CD8-positive, alpha-beta memory T cell (primary cell): ENCODE measurements around the gene RMDN3. TPM values are rescaled to one million over a fixed set of nuclear protein-coding genes. Genes with fewer than 3 reads are reported as not detected.

ENCODE experiments used
- CTCF ChIA-PET: fragments of 350-600 bp; sonication (Branson Sonifier 250); formaldehyde crosslinking; loops from one replicate; lab custom pipeline; 2021; ENCODE audit warnings: antibody characterized with exemption; lab: Charles Lee
- POLR2A ChIA-PET: fragments of 350-600 bp; sonication (Branson Sonifier 250); formaldehyde crosslinking; loops from one replicate; lab custom pipeline; 2021; ENCODE audit warnings: antibody characterized with exemption; lab: Charles Lee
- DNase-seq, 5 donors: peaks; one replicate each; pipeline versions ENCODE4 v3.0.0 to v3.0.0-alpha.2; 2020 to 2022; ENCODE audit warnings: mixed read lengths in 1 of 5
- H3K27ac ChIP-seq: one replicate; pipeline ENCODE4 v1.7.0; 2013; ENCODE audit warnings: low read depth, mild to moderate bottlenecking, low read length, moderate library complexity
- H3K27me3 ChIP-seq: 2 replicates; pipeline ENCODE4 v1.7.0; 2013; ENCODE audit warnings: low read length, mild to moderate bottlenecking; ENCODE audit not compliant: insufficient read depth, poor library complexity, severe bottlenecking
- H3K36me3 ChIP-seq: 2 replicates; pipeline ENCODE4 v1.7.0; 2013; ENCODE audit warnings: mild to moderate bottlenecking, low read length, moderate library complexity; ENCODE audit not compliant: insufficient read depth
- H3K4me1 ChIP-seq: 2 replicates; pipeline ENCODE4 v1.7.0; 2013; ENCODE audit warnings: mild to moderate bottlenecking, low read length, moderate library complexity; ENCODE audit not compliant: insufficient read depth
- H3K4me3 ChIP-seq: 2 replicates; pipeline ENCODE4 v1.7.0; 2013; ENCODE audit warnings: mild to moderate bottlenecking, low read length
- H3K9me3 ChIP-seq: 2 replicates; pipeline ENCODE4 v1.7.0; 2013; ENCODE audit warnings: mild to moderate bottlenecking, low read length
- H3K27ac Mint-ChIP-seq, 8 donors: one replicate each; pipeline ENCODE4 v1.8.0; 2020 to 2021; ENCODE audit warnings: mixed read lengths in 8 of 8, mild to moderate bottlenecking in 6 of 8, inconsistent platforms in 3 of 8, moderate library complexity in 3 of 8
- H3K27me3 Mint-ChIP-seq, 2 donors: one replicate each; pipeline ENCODE4 v1.8.0; 2020 to 2021; ENCODE audit warnings: mixed read lengths in 2 of 2, mild to moderate bottlenecking in 1 of 2, moderate library complexity in 1 of 2
- H3K36me3 Mint-ChIP-seq, 3 donors: one replicate each; pipeline ENCODE4 v1.8.0; 2020 to 2021; ENCODE audit warnings: mixed read lengths in 3 of 3, inconsistent platforms in 1 of 3, mild to moderate bottlenecking in 1 of 3
- H3K4me1 Mint-ChIP-seq, 3 donors: one replicate each; pipeline ENCODE4 v1.8.0; 2020 to 2021; ENCODE audit warnings: mixed read lengths in 3 of 3, inconsistent platforms in 1 of 3, mild to moderate bottlenecking in 1 of 3
- H3K4me3 Mint-ChIP-seq, 7 donors: one replicate each; pipeline ENCODE4 v1.8.0; 2020 to 2021; ENCODE audit warnings: mixed read lengths in 7 of 7, mild to moderate bottlenecking in 6 of 7, moderate library complexity in 4 of 7, inconsistent platforms in 2 of 7
- H3K9me3 Mint-ChIP-seq, 5 donors: one replicate each; pipeline ENCODE4 v1.8.0; 2020 to 2022; ENCODE audit warnings: mixed read lengths in 5 of 5, mild to moderate bottlenecking in 3 of 5, moderate library complexity in 2 of 5, inconsistent platforms in 1 of 5
- polyA plus RNA-seq: library from polyadenylated mRNA; unstranded; fragments of 300-500 nt; fragmentation: Illumina TruSeq; gene quantifications from one replicate; pipeline ENCODE4 v1.2.3, GENCODE V29; 2021
- total RNA-seq, 2 experiments: library from RNA; stranded (reverse); gene quantifications; one replicate each; pipeline ENCODE4 v1.2.3, GENCODE V29; 2021

RMDN3 gene
- total RNA-seq (10 to 100 TPM; 42.4 to 43.3 TPM), polyA plus RNA-seq (35.1 TPM)

- Mint-ChIP-seq H3K27ac (peak within 1 kb of the TSS; percentile 88 to 98 (median 95)), H3K36me3 (peaks cover 0 to 39% (median 1%) of the 10 kb centered on the region in 3 donors), H3K4me3 (peak within 1 kb of the TSS; percentile 86 to 99 (median 93)), H3K4me1 (peaks cover 19 to 33% (median 29%) of the 10 kb centered on the region in 3 donors), H3K27me3 (no peaks in the 10 kb centered on the region), H3K9me3 (no peaks in the 10 kb centered on the region)
- DNase-seq, result peak; percentile 90 to 95 (median 91)
- CTCF ChIA-PET, result interaction anchor here (1.1 to 2.1 kb wide), 3 partner anchors 10 to 27 kb away, joined by 4 to 7 read pairs (median 6); no protein-coding TSS in a partner anchor
- POLR2A ChIA-PET, result interaction anchor here (1.0 kb wide), 1 partner anchor 60 kb away, joined by 4 read pairs; the partner anchor contains the start of gene RAD51
- Histone ChIP-seq H3K27me3 (no peaks in the 10 kb centered on the region), H3K4me1 (peaks cover 15% of the 10 kb centered on the region), H3K36me3 (peaks cover 18% of the 10 kb centered on the region), H3K27ac (peak within 1 kb of the TSS; percentile 92), H3K4me3 (peak within 1 kb of the TSS; percentile 75), H3K9me3 (no peaks in the 10 kb centered on the region)
These were observed at the start of gene RMDN3 for GRCh38 chr15:40754883-40755811. TSS of gene RMDN3 (minus strand) at chr15:40755254. CDS start at chr15:40754783, 471 bp downstream.

- POLR2A ChIA-PET, result interaction anchor here (0.6 kb wide), 1 partner anchor 94 kb away, joined by 3 read pairs; no protein-coding TSS in a partner anchor
- peak overlapping the region in 2 of 8 donors; percentile 35 to 52 for H3K27ac Mint-ChIP-seq
These were observed 48.6 kb upstream of the RMDN3 start for GRCh38 chr15:40803688-40804087.

GRCh38 chr15:40803076-40803475, 48.0 kb upstream of the RMDN3 start:
- Mint-ChIP-seq H3K36me3 (peaks cover 3 to 44% (median 14%) of the 10 kb centered on the region in 3 donors), H3K27ac (peak overlapping the region in 1 of 8 donors; percentile 52), H3K4me1 (peaks cover 32 to 57% (median 42%) of the 10 kb centered on the region in 3 donors), H3K4me3 (peak overlapping the region in 1 of 7 donors; percentile 46), H3K27me3 (no peaks in the 10 kb centered on the region), H3K9me3 (no peaks in the 10 kb centered on the region)
- H3K4me3 ChIP-seq, result no peak overlapping the region
- H3K9me3 ChIP-seq, result no peaks in the 10 kb centered on the region
- ChIA-PET POLR2A (no interaction called here), CTCF (no interaction called here)
- peaks cover 10% of the 10 kb centered on the region for H3K4me1 ChIP-seq
- H3K27ac ChIP-seq, result no peak overlapping the region
- no peak for DNase-seq
- no peaks in the 10 kb centered on the region for H3K27me3 ChIP-seq
- no peaks in the 10 kb centered on the region for H3K36me3 ChIP-seq

More at GRCh38 chr15:40803688-40804087, 48.6 kb upstream of the RMDN3 start:
- H3K4me1 ChIP-seq, result peaks cover 16% of the 10 kb centered on the region
- CTCF ChIA-PET, result no interaction called here
- H3K9me3 ChIP-seq, result no peaks in the 10 kb centered on the region
- H3K9me3 Mint-ChIP-seq, result no peaks in the 10 kb centered on the region
- no peaks in the 10 kb centered on the region for H3K27me3 ChIP-seq
- no peak for DNase-seq
- peaks cover 34 to 58% (median 42%) of the 10 kb centered on the region in 3 donors for H3K4me1 Mint-ChIP-seq
- no peak overlapping the region for H3K4me3 ChIP-seq
- H3K27ac ChIP-seq, result no peak overlapping the region
- H3K36me3 ChIP-seq, result no peaks in the 10 kb centered on the region
- peaks cover 0 to 40% (median 9%) of the 10 kb centered on the region in 3 donors for H3K36me3 Mint-ChIP-seq
- H3K4me3 Mint-ChIP-seq, result peak overlapping the region in 2 of 7 donors; percentile 46 to 63
- no peaks in the 10 kb centered on the region for H3K27me3 Mint-ChIP-seq

GRCh38 chr15:40799523-40799922, 44.5 kb upstream of the RMDN3 start:
- Histone ChIP-seq H3K9me3 (no peaks in the 10 kb centered on the region), H3K27ac (no peak overlapping the region), H3K27me3 (no peaks in the 10 kb centered on the region), H3K4me1 (no peaks in the 10 kb centered on the region), H3K4me3 (no peak overlapping the region), H3K36me3 (no peaks in the 10 kb centered on the region)
- no peak overlapping the region for H3K27ac Mint-ChIP-seq
- POLR2A ChIA-PET, result no interaction called here
- no peaks in the 10 kb centered on the region for H3K9me3 Mint-ChIP-seq
- CTCF ChIA-PET, result interaction anchor here (1.0 kb wide), 1 partner anchor 14 kb away, joined by 3 read pairs; no protein-coding TSS in a partner anchor
- H3K4me3 Mint-ChIP-seq, result no peak overlapping the region
- H3K4me1 Mint-ChIP-seq, result peaks cover 26 to 47% (median 40%) of the 10 kb centered on the region in 3 donors
- no peaks in the 10 kb centered on the region for H3K27me3 Mint-ChIP-seq
- peaks cover 4 to 42% (median 14%) of the 10 kb centered on the region in 3 donors for H3K36me3 Mint-ChIP-seq
- DNase-seq, result no peak

GRCh38 chr15:40796512-40796911, 41.5 kb upstream of the RMDN3 start:
- no peaks in the 10 kb centered on the region for H3K9me3 ChIP-seq
- no peak overlapping the region for H3K27ac ChIP-seq
- Mint-ChIP-seq H3K27me3 (no peaks in the 10 kb centered on the region), H3K27ac (peak overlapping the region in 1 of 8 donors; percentile 17), H3K9me3 (no peaks in the 10 kb centered on the region), H3K4me3 (no peak overlapping the region), H3K4me1 (peaks cover 25 to 39% (median 37%) of the 10 kb centered on the region in 3 donors), H3K36me3 (peaks cover 4 to 48% (median 19%) of the 10 kb centered on the region in 3 donors)
- DNase-seq, result no peak
- POLR2A ChIA-PET, result no interaction called here
- H3K36me3 ChIP-seq, result no peaks in the 10 kb centered on the region
- CTCF ChIA-PET, result interaction anchor here (0.9 to 1.0 kb wide), 2 partner anchors 9 to 14 kb away, joined by 4 read pairs; no protein-coding TSS in a partner anchor
- H3K4me1 ChIP-seq, result no peaks in the 10 kb centered on the region
- H3K27me3 ChIP-seq, result no peaks in the 10 kb centered on the region
- no peak overlapping the region for H3K4me3 ChIP-seq

GRCh38 chr15:40796041-40796440, 41.0 kb upstream of the RMDN3 start:
- peaks cover 4 to 45% (median 17%) of the 10 kb centered on the region in 3 donors for H3K36me3 Mint-ChIP-seq
- Histone ChIP-seq H3K27ac (no peak overlapping the region), H3K36me3 (no peaks in the 10 kb centered on the region), H3K27me3 (no peaks in the 10 kb centered on the region), H3K4me1 (no peaks in the 10 kb centered on the region), H3K9me3 (no peaks in the 10 kb centered on the region), H3K4me3 (no peak overlapping the region)
- H3K4me1 Mint-ChIP-seq, result peaks cover 23 to 36% (median 35%) of the 10 kb centered on the region in 3 donors
- H3K4me3 Mint-ChIP-seq, result no peak overlapping the region
- no peaks in the 10 kb centered on the region for H3K27me3 Mint-ChIP-seq
- no peak overlapping the region for H3K27ac Mint-ChIP-seq
- POLR2A ChIA-PET, result no interaction called here
- DNase-seq, result no peak
- CTCF ChIA-PET, result interaction anchor here (0.9 kb wide), 1 partner anchor 8 kb away, joined by 4 read pairs; no protein-coding TSS in a partner anchor
- H3K9me3 Mint-ChIP-seq, result no peaks in the 10 kb centered on the region

GRCh38 chr15:40793216-40793989, 38.3 kb upstream of the RMDN3 start:
- DNase-seq, result peak in 1 of 5 donors; percentile 9
- Mint-ChIP-seq H3K9me3 (no peaks in the 10 kb centered on the region), H3K4me1 (peaks cover 22 to 29% (median 27%) of the 10 kb centered on the region in 3 donors), H3K4me3 (no peak overlapping the region), H3K27ac (peak overlapping the region in 3 of 8 donors; percentile 26 to 46 (median 41)), H3K36me3 (peaks cover 4 to 29% (median 13%) of the 10 kb centered on the region in 3 donors), H3K27me3 (no peaks in the 10 kb centered on the region)
- no peaks in the 10 kb centered on the region for H3K27me3 ChIP-seq
- ChIA-PET CTCF (interaction anchor here (1.6 to 3.0 kb wide), 2 partner anchors 11 kb away, joined by 4 to 12 read pairs; no protein-coding TSS in a partner anchor), POLR2A (no interaction called here)
- H3K9me3 ChIP-seq, result no peaks in the 10 kb centered on the region
- H3K4me1 ChIP-seq, result no peaks in the 10 kb centered on the region
- H3K4me3 ChIP-seq, result no peak overlapping the region
- no peaks in the 10 kb centered on the region for H3K36me3 ChIP-seq
- no peak overlapping the region for H3K27ac ChIP-seq
